GM12801 (cell line): Measurements from ENCODE around the gene LMOD1.

Source experiments
- TF ChIP-seq, protein P1 (sequence below): IDR thresholded peaks from one replicate; pipeline ENCODE4 v1.5.1; 2011; ENCODE audit warnings: control low read depth; ENCODE audit not compliant: insufficient read length; ENCODE audit errors: extremely low read depth

LMOD1 gene

DNA sequence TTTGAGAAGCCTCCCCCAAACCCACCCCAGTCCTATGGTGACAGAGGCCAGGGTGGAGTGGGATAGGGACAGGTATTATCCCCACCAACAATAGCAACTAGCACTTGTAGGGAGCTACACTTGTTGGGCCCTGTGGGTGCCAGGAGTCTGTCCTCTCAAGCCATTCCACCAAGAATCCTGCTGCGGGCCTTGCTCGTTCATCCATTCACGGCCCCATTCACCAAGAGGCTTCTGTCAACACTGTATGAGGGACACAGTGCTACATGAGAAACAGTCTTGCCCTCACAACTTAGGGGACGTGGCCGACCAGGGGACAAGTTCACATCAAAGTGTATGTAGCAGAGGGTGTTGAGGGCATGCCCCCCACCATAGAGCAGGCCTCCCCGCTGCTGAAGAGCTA, 38.7 kb downstream of the LMOD1 start:
- TF ChIP-seq, protein P1, sequence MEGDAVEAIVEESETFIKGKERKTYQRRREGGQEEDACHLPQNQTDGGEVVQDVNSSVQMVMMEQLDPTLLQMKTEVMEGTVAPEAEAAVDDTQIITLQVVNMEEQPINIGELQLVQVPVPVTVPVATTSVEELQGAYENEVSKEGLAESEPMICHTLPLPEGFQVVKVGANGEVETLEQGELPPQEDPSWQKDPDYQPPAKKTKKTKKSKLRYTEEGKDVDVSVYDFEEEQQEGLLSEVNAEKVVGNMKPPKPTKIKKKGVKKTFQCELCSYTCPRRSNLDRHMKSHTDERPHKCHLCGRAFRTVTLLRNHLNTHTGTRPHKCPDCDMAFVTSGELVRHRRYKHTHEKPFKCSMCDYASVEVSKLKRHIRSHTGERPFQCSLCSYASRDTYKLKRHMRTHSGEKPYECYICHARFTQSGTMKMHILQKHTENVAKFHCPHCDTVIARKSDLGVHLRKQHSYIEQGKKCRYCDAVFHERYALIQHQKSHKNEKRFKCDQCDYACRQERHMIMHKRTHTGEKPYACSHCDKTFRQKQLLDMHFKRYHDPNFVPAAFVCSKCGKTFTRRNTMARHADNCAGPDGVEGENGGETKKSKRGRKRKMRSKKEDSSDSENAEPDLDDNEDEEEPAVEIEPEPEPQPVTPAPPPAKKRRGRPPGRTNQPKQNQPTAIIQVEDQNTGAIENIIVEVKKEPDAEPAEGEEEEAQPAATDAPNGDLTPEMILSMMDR = no peak

DNA sequence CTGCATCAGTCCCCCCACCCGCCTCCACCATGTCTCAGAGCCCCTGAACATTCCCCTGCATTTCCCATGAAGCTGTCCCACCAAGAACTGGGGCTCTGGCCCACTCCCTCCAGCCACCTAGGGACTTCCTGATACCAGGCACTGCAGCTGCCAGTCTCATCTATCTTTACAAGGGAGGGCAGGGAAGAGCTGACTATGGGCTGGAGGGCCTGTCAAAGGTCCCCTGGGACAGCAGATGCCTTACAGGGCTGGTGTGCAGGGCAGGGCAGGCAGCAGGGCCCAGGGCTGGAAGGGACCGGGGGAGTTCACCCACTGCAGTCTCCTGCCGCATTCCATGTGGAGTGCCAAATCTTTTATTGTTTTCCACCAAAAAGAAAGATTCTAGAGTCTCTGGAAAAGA, 40.0 kb downstream of the LMOD1 start:
- TF ChIP-seq, protein P1 = no peak

DNA sequence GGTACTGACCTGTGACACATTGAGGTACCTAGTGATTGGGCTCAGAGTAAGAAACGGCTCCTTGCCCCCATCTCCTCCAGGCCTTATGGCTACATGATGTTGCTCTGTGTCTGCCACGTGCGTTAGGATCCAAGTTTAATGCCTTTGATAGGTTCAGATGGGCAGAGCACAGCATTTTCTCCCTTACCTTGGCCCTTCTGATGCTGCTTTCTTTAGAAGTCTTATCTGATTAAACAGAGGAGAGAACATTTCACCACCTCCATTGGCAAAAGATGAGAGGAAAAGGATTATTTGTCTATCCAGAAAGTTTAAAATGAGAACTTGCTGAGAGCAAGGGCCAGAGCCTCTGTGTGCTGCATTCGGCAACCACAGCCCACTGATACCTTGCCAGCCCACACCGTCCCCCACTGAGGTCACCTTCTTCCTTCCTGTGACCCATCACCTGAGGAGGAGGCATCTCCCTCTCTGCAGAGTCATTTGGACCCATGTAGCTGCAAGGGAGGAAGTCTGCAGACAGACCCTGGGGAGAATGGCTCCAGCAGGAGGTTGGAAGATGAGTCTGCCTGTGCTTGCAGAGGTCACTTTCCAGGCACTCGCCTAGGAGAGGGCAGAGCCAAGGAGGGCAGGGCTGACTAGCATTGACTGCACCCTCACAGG, 41.0 kb downstream of the LMOD1 start:
- TF ChIP-seq, protein P1 = no peak

DNA sequence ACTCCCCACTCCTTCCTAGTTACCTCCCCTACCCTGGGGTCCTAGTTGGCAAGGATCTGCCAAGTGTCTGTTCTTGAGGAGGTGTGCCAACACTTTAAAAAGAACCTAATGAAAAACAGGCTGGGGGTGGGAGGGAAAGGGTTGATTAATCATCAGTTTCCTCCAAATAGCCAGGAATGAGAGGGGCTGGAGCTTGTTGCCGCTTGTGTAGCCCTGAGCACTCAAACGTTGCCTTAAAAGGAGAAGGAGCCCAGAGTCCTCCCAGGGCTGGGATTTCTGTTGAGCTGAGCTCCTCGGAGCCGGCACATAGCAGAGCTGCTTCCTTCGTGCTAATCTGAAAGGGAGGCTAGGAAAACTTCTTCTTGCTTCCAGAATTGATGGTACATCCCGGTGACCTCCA, 41.8 kb downstream of the LMOD1 start:
- TF ChIP-seq, protein P1 = no peak

DNA sequence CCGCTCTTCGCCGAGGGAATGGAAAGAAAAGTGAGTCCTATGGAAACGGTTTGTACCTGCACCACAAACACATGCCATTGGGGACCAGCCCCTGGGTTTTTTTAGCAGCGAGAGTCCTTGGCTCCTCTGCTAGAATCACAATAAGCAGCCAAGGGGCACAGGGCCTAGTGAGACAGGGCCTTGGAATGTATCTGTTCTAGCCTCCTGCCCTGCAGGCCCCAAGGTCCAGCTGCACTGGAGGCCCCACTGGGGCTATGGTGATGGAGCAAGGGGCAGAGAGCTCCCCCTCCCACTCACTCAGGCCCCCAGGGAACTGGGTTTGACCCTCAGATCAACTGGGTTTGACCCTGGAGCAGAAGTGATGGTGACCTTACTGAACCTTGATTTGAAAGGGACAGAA, 43.2 kb downstream of the LMOD1 start:
- TF ChIP-seq, protein P1 = no peak

DNA sequence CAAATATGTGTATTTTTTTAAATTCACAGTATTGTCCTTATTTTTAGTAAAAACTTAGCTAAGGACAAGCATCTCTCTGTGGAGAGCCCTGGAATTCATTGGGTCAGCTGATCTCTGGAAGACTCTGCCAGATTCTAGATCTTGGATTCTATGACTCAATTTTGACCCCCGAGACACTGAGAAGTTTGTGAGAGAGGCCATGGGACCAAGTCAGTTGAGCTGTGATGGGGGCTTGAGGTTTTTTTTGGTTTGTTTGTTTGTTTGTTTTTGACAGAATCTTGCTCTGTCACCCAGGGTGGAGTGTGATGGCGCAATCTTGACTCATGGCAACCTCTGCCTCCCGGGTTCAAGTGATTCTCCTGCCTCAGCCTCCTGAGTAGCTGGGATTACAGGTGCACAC, 44.1 kb downstream of the LMOD1 start:
- TF ChIP-seq, protein P1 = no peak

DNA sequence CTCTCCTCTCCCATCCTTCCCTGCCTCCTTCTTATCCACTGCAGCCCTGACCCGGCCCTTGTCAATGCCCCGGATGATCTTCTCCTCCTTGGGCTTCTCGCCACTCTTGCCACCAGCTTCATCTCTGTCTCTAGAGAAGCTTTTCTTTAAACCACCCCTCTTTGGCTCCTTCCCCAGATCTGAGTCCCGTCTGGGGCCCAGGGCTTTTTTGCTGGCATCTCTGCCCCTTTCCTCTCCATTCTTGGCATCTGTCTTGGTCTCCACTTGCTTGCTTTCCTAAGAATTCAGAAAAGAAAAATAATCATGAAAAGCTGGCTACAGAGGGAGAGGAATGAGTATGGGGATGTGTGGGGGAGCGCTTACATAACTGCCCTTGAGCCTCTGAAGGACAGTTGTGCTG, 45.9 kb downstream of the LMOD1 start:
- TF ChIP-seq, protein P1 = no peak
